SK-N-SH (cell line): ENCODE measurements around the gene FKBP7. TPM values are rescaled to one million over a fixed set of nuclear protein-coding genes. Genes with fewer than 3 reads are reported as not detected.

Experiments
- CTCF ChIA-PET: fragments of 300-600, 350-600 bp; formaldehyde crosslinking; extraction: SDS; loops from one replicate; lab custom pipeline; 2021; lab: Yijun Ruan, JAX
- POLR2A ChIA-PET: fragments of 350-600 bp; sonication (Branson Sonifier 250); formaldehyde crosslinking; extraction: SDS; loops from one replicate; lab custom pipeline; 2020; ENCODE audit warnings: antibody characterized with exemption, inconsistent platforms; lab: Yijun Ruan, JAX
- DNase-seq: peaks from one replicate; pipeline ENCODE4 v3.0.0; 2012
- H2AFZ ChIP-seq: fragments of 200-600 bp; sonication (generic); 2 replicates; pipeline ENCODE4 v1.8.1; 2016; ENCODE audit warnings: antibody characterized with exemption, mild to moderate bottlenecking, low read depth
- H3F3A ChIP-seq: fragments of 200-600 bp; sonication (generic); replicated peaks from 2 replicates; pipeline ENCODE3; 2016; ENCODE audit warnings: antibody characterized with exemption, mild to moderate bottlenecking; ENCODE audit not compliant: insufficient read depth
- H3K27ac ChIP-seq, 2 experiments: fragments of 200-500 bp in 1 of 2; fragments of 200-600 bp in 1 of 2; sonication (Bioruptor generic) in 1 of 2; sonication (generic), shearing (Covaris generic) in 1 of 2; 2 replicates each; pipeline versions ENCODE4 v1.5.1 to v1.6.1; 2014 to 2016; ENCODE audit warnings: low read depth in 2 of 2, inconsistent platforms in 1 of 2, low read length in 1 of 2, mild to moderate bottlenecking in 1 of 2, mixed read lengths in 1 of 2
- H3K27me3 ChIP-seq: fragments of 200-600 bp; sonication (generic), shearing (Covaris generic); 2 replicates; pipeline ENCODE4 v1.6.1; 2016; ENCODE audit warnings: mixed run types; ENCODE audit not compliant: insufficient read depth
- H3K36me3 ChIP-seq, 2 experiments: fragments of 200-500 bp in 1 of 2; fragments of 200-600 bp in 1 of 2; sonication (Bioruptor generic) in 1 of 2; sonication (generic) in 1 of 2; replicated peaks in 1 of 2; 2 replicates each; pipeline versions ENCODE3 to v1.5.1; 2014 to 2016; ENCODE audit warnings: low read length in 1 of 2, mild to moderate bottlenecking in 1 of 2; ENCODE audit not compliant: insufficient read depth in 2 of 2, control insufficient read depth in 1 of 2
- H3K4me1 ChIP-seq, 2 experiments: fragments of 200-500 bp in 1 of 2; fragments of 200-600 bp in 1 of 2; sonication (Bioruptor generic) in 1 of 2; sonication (generic), shearing (Covaris generic) in 1 of 2; 2 replicates each; pipeline versions ENCODE4 v1.5.1 to v1.6.1; 2014 to 2016; ENCODE audit warnings: low read depth in 1 of 2, low read length in 1 of 2, mixed run types in 1 of 2; ENCODE audit not compliant: insufficient read depth in 2 of 2, control insufficient read depth in 1 of 2
- H3K4me2 ChIP-seq: fragments of 200-600 bp; sonication (generic), shearing (Covaris generic); 2 replicates; pipeline ENCODE4 v1.6.1; 2017; ENCODE audit warnings: mixed run types
- H3K4me3 ChIP-seq, 2 experiments: fragments of 200-500 bp in 1 of 2; fragments of 200-600 bp in 1 of 2; sonication (Bioruptor generic) in 1 of 2; sonication (generic), shearing (Covaris generic) in 1 of 2; 2 replicates each; pipeline versions ENCODE4 v1.5.1 to v1.8.1; 2014 to 2016; ENCODE audit warnings: low read depth in 2 of 2, inconsistent platforms in 1 of 2, low read length in 1 of 2, mild to moderate bottlenecking in 1 of 2, mixed read lengths in 1 of 2, moderate library complexity in 1 of 2
- H3K79me2 ChIP-seq: fragments of 200-600 bp; sonication (generic); 2 replicates; pipeline ENCODE4 v1.8.1; 2017; ENCODE audit warnings: mild to moderate bottlenecking; ENCODE audit not compliant: insufficient read depth
- H3K9ac ChIP-seq: fragments of 200-600 bp; sonication (generic); 2 replicates; pipeline ENCODE4 v1.6.1; 2017; ENCODE audit warnings: mixed run types
- H3K9me2 ChIP-seq: fragments of 200-600 bp; sonication (generic); 2 replicates; pipeline ENCODE4 v1.6.1; 2017; ENCODE audit warnings: mixed run types
- H3K9me3 ChIP-seq: fragments of 200-600 bp; sonication (generic); 2 replicates; pipeline ENCODE4 v1.6.1; 2017; ENCODE audit warnings: mixed run types, mild to moderate bottlenecking, moderate library complexity
- H4K20me1 ChIP-seq: fragments of 200-600 bp; sonication (generic); 2 replicates; pipeline ENCODE4 v1.6.1; 2017; ENCODE audit warnings: mild to moderate bottlenecking, mixed run types; ENCODE audit not compliant: insufficient read depth
- ELF1 ChIP-seq: IDR thresholded peaks from 2 replicates; pipeline ENCODE4 v1.4.0; 2012
- FOSL2 ChIP-seq: IDR thresholded peaks from 2 replicates; pipeline ENCODE4 v1.4.0; 2012; ENCODE audit warnings: low read depth, mild to moderate bottlenecking, moderate library complexity, borderline replicate concordance
- FOXM1 ChIP-seq: IDR thresholded peaks from 2 replicates; pipeline ENCODE4 v1.4.0; 2012; ENCODE audit warnings: low read depth, mild to moderate bottlenecking
- GABPA ChIP-seq: IDR thresholded peaks from 2 replicates; pipeline ENCODE4 v1.4.0; 2012; ENCODE audit warnings: low read depth, mild to moderate bottlenecking
- GATA2 ChIP-seq: sonication (generic); formaldehyde crosslinking; IDR thresholded peaks from 2 replicates; pipeline ENCODE4 v1.5.0; 2020; ENCODE audit warnings: mild to moderate bottlenecking, missing genetic modification reagents
- JUND ChIP-seq: IDR thresholded peaks from 2 replicates; pipeline ENCODE4 v1.4.0; 2012
- MEF2A ChIP-seq: IDR thresholded peaks from 2 replicates; pipeline ENCODE4 v1.4.0; 2012; ENCODE audit warnings: low read depth, borderline replicate concordance
- NRF1 ChIP-seq: IDR thresholded peaks from 2 replicates; pipeline ENCODE4 v1.6.1; 2012; ENCODE audit warnings: low read depth, mild to moderate bottlenecking, low read length
- POLR2AphosphoS5 ChIP-seq: IDR thresholded peaks from 2 replicates; pipeline ENCODE4 v1.6.1; 2012; ENCODE audit warnings: low read depth, low read length
- WGBS: methylation state at CpG from one replicate; pipeline ENCODE4 v1.1.6; 2017; ENCODE audit warnings: low lambda C conversion rate; 5-methylcytosine and 5-hydroxymethylcytosine counted together
- polyA plus RNA-seq, 3 experiments: library from polyadenylated mRNA; depleted of rRNA; stranded (reverse); fragments of >200 nt; gene quantifications; 2 replicates each; pipeline ENCODE4 v1.2.3, GENCODE V29; 2012
- TF ChIP-seq, protein P1 (sequence below): fragments of 150-350 bp; IDR thresholded peaks from 2 replicates; pipeline ENCODE4 v1.6.1; 2016; ENCODE audit warnings: mild to moderate bottlenecking, low read depth, low read length
- TF ChIP-seq, protein P2 (sequence below): IDR thresholded peaks from 2 replicates; pipeline ENCODE4 v1.6.1; 2012; ENCODE audit warnings: mild to moderate bottlenecking, low read depth, low read length, moderate library complexity
- TF ChIP-seq, protein P3 (sequence below): IDR thresholded peaks from 2 replicates; pipeline ENCODE4 v1.4.0; 2012; ENCODE audit warnings: low read depth
- TF ChIP-seq, protein P4 (sequence below): fragments of 150-350 bp; IDR thresholded peaks from 2 replicates; pipeline ENCODE4 v1.6.1; 2017; ENCODE audit warnings: antibody characterized with exemption, low read length, low read depth, borderline replicate concordance
- TF ChIP-seq, protein P5 (sequence below): IDR thresholded peaks from 2 replicates; pipeline ENCODE4 v1.4.0; 2012; ENCODE audit warnings: low read depth, borderline replicate concordance

Gene FKBP7
- polyA plus RNA-seq, 1 of the 3 experiments (the other 2 are of a cell fraction) = 35.6 TPM

DNA sequence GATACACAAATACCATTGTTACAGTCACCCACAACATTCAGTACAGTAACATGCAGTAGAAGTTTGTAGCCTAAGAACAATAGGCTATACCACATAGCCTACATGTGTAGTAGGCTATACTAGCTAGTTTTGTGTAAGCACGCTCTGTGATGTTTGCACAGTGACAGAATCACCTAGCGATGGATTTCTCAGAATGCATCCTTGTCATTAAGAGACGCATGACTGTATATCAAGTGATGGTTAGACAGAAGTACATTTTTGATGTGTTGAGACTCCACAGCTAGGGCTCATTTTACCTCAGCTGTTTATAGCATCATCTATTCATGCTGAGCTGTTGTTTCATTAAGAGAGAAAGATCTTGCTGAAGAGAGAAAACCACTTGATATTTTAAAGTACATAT lies 21.2 kb upstream of the FKBP7 start:
- H3K9me2 ChIP-seq = no peaks in the 10 kb centered on the region
- 0 out of 2 replicates have a peak, but pooled peaks cover 3% of the 10 kb centered on the region for H3K79me2 ChIP-seq
- peaks cover 87% of the 10 kb centered on the region in 2 experiments for H3K36me3 ChIP-seq

DNA sequence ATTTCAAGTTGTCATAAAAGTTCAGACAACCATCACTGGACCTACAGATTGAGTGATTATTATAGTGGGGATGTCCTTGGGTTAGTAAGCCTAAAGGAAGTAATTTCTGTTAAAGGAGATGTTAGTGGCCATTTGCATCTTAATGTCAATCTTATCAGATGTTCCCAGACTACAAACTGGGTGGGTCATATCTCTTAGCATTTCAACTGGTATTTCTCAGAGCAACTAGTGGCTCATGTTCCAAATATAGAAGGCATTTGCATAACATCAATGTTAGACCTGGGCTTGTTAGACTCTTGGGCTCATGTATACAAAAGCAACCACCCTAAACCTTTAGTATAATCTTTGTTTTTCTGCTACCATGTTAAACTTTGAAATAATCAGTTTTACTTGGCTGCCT lies 19.7 kb upstream of the FKBP7 start:
- Histone ChIP-seq H2AFZ (no peak overlapping the region), H3K9me2 (no peaks in the 10 kb centered on the region), H3K79me2 (0 out of 2 replicates have a peak, but pooled peaks cover 3% of the 10 kb centered on the region), H4K20me1 (no peaks in the 10 kb centered on the region), H3K4me2 (no peak overlapping the region), H3F3A (peaks cover 3% of the 10 kb centered on the region), H3K27ac (no peak overlapping the region), H3K36me3 (peaks cover 85 to 86% of the 10 kb centered on the region in 2 experiments), H3K4me3 (no peak overlapping the region), H3K9me3 (no peaks in the 10 kb centered on the region), H3K27me3 (no peaks in the 10 kb centered on the region), H3K4me1 (no peaks in the 10 kb centered on the region; a peak in 1 of 4 replicates), H3K9ac (no peak overlapping the region)
- ChIA-PET CTCF (interaction anchor here (1.1 kb wide), 1 partner anchor 84 kb away, joined by 3 read pairs; no protein-coding TSS in a partner anchor), POLR2A (no interaction called here)
- DNase-seq = no peak
- no peak for TF ChIP-seq MEF2A
- TF ChIP-seq POLR2AphosphoS5 = no peak
- TF ChIP-seq, protein P1, sequence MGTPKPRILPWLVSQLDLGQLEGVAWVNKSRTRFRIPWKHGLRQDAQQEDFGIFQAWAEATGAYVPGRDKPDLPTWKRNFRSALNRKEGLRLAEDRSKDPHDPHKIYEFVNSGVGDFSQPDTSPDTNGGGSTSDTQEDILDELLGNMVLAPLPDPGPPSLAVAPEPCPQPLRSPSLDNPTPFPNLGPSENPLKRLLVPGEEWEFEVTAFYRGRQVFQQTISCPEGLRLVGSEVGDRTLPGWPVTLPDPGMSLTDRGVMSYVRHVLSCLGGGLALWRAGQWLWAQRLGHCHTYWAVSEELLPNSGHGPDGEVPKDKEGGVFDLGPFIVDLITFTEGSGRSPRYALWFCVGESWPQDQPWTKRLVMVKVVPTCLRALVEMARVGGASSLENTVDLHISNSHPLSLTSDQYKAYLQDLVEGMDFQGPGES = no peak
- TF ChIP-seq, protein P2, sequence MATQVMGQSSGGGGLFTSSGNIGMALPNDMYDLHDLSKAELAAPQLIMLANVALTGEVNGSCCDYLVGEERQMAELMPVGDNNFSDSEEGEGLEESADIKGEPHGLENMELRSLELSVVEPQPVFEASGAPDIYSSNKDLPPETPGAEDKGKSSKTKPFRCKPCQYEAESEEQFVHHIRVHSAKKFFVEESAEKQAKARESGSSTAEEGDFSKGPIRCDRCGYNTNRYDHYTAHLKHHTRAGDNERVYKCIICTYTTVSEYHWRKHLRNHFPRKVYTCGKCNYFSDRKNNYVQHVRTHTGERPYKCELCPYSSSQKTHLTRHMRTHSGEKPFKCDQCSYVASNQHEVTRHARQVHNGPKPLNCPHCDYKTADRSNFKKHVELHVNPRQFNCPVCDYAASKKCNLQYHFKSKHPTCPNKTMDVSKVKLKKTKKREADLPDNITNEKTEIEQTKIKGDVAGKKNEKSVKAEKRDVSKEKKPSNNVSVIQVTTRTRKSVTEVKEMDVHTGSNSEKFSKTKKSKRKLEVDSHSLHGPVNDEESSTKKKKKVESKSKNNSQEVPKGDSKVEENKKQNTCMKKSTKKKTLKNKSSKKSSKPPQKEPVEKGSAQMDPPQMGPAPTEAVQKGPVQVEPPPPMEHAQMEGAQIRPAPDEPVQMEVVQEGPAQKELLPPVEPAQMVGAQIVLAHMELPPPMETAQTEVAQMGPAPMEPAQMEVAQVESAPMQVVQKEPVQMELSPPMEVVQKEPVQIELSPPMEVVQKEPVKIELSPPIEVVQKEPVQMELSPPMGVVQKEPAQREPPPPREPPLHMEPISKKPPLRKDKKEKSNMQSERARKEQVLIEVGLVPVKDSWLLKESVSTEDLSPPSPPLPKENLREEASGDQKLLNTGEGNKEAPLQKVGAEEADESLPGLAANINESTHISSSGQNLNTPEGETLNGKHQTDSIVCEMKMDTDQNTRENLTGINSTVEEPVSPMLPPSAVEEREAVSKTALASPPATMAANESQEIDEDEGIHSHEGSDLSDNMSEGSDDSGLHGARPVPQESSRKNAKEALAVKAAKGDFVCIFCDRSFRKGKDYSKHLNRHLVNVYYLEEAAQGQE = no peak
- no peak for TF ChIP-seq FOSL2
- TF ChIP-seq, protein P3, sequence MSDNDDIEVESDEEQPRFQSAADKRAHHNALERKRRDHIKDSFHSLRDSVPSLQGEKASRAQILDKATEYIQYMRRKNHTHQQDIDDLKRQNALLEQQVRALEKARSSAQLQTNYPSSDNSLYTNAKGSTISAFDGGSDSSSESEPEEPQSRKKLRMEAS = no peak
- TF ChIP-seq JUND = no peak
- no peak for TF ChIP-seq GATA2 (CRISPR knock-in tag)
- TF ChIP-seq, protein P4, sequence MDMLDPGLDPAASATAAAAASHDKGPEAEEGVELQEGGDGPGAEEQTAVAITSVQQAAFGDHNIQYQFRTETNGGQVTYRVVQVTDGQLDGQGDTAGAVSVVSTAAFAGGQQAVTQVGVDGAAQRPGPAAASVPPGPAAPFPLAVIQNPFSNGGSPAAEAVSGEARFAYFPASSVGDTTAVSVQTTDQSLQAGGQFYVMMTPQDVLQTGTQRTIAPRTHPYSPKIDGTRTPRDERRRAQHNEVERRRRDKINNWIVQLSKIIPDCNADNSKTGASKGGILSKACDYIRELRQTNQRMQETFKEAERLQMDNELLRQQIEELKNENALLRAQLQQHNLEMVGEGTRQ = no peak
- TF ChIP-seq FOXM1 = no peak

More for the DNA sequence above, 21.2 kb upstream of the FKBP7 start:
- no peaks in the 10 kb centered on the region for H3K27me3 ChIP-seq
- CTCF ChIA-PET = interaction anchor here (3.4 kb wide), 1 partner anchor 24 kb away, joined by 10 read pairs; no protein-coding TSS in a partner anchor
- WGBS = 100% methylated on average over 3 of the region's 3 CpGs
- DNase-seq = no peak
- H3K4me2 ChIP-seq = no peak overlapping the region
- no peak overlapping the region for H3K9ac ChIP-seq
- no peaks in the 10 kb centered on the region for H3K9me3 ChIP-seq
- POLR2A ChIA-PET = interaction anchor here (1.3 kb wide), 1 partner anchor 49 kb away, joined by 3 read pairs; the partner anchor contains the start of genes PJVK and PRKRA
- no peaks in the 10 kb centered on the region for H4K20me1 ChIP-seq
- H3F3A ChIP-seq = peaks cover 6% of the 10 kb centered on the region
- no peak overlapping the region for H3K27ac ChIP-seq
- H2AFZ ChIP-seq = no peak overlapping the region
- H3K4me3 ChIP-seq = no peak overlapping the region
- TF ChIP-seq, protein P5, sequence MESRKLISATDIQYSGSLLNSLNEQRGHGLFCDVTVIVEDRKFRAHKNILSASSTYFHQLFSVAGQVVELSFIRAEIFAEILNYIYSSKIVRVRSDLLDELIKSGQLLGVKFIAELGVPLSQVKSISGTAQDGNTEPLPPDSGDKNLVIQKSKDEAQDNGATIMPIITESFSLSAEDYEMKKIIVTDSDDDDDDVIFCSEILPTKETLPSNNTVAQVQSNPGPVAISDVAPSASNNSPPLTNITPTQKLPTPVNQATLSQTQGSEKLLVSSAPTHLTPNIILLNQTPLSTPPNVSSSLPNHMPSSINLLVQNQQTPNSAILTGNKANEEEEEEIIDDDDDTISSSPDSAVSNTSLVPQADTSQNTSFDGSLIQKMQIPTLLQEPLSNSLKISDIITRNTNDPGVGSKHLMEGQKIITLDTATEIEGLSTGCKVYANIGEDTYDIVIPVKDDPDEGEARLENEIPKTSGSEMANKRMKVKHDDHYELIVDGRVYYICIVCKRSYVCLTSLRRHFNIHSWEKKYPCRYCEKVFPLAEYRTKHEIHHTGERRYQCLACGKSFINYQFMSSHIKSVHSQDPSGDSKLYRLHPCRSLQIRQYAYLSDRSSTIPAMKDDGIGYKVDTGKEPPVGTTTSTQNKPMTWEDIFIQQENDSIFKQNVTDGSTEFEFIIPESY = no peak
- TF ChIP-seq, protein P4 = no peak
- TF ChIP-seq NRF1 (no peak), GATA2 (CRISPR knock-in tag) (no peak), ELF1 (no peak), GABPA (no peak)
- TF ChIP-seq, protein P1 = no peak
- TF ChIP-seq, all 33 proteins: peak for 0
- no peaks in the 10 kb centered on the region; a peak in 1 of 4 replicates for H3K4me1 ChIP-seq
